NCI-H524 (cell line): ENCODE results near the gene TGFB2.
"Not testable (repeated sequence)": the region's sequence is repeated elsewhere in the genome, so short reads cannot be mapped to it uniquely, and the experiment has no call there.

Experiments used
- DNase-seq, 2 experiments: peaks; one replicate each; lab custom pipeline; 2025; lab: John Stamatoyannopoulos, UW

TGFB2 gene

DNA sequence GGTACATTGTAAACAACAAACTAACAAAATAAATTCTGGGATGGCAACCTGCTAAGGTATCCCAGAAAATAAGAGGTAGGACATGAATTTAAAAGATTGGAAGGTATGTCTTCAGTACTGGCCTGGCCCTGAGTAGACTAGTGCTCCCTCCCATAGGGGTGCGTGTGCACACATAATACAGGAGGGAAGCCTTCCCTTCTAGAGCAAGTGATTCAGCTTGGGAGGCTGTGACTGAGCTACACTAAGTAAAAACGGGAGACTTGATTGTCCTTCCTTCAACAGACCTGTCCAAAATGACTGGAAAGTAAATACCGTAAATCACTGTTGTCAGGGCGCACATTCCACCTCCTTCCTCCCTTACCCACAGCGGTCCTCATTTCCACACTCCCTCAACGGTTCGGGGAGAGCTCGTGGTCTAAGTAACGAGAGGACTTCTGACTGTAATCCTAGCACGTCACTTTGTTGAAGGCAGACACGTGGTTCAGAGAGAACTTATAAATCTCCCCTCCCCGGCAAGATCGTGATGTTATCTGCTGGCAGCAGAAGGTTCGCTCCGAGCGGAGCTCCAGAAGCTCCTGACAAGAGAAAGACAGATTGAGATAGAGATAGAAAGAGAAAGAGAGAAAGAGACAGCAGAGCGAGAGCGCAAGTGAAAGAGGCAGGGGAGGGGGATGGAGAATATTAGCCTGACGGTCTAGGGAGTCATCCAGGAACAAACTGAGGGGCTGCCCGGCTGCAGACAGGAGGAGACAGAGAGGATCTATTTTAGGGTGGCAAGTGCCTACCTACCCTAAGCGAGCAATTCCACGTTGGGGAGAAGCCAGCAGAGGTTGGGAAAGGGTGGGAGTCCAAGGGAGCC is at the start of gene TGFB2:
TSS of gene TGFB2 (plus strand) at position 523 of the 859 bp plus-strand sequence. CDS start 1,366 bp downstream, outside the sequence.
- no peak for DNase-seq

DNA sequence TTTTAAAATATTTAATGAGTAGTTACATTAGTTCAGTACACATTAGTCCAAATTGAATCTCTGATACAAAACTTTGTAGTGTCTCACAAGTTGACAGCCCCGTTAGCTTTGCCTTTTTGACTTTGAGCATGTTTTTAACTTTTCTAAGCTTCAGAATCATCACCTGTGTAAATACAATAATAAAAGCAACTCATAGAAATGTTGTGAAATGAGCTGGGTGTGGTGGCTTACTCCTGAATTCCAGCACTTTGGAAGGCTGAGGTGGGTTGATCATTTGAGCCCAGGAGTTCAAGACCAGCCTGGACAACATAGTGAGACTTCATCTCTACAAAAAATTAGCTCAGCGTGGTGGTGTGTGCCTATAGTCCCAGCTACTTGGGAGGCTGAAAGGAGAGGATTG is 49.0 kb upstream of the TGFB2 start:
- DNase-seq: no peak

DNA sequence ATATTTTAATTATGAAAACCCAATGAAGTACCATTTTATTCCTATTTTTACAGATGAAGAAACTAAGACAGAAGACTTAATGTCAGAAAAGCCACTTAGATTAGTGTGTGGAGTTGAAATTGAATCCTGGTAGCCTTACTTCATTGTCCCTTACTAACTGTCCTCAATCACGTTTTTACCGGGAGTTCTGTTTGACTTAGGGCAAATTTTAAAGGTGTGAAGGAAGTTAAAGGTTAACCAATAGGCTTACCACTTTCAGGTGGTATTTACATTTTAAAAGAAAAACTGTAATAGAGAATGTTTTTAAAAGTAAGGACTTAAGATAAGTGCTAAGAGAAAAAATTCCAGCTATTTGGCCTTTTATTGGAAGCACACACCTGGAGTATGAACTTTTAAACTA is 47.7 kb upstream of the TGFB2 start:
- no peak for DNase-seq

DNA sequence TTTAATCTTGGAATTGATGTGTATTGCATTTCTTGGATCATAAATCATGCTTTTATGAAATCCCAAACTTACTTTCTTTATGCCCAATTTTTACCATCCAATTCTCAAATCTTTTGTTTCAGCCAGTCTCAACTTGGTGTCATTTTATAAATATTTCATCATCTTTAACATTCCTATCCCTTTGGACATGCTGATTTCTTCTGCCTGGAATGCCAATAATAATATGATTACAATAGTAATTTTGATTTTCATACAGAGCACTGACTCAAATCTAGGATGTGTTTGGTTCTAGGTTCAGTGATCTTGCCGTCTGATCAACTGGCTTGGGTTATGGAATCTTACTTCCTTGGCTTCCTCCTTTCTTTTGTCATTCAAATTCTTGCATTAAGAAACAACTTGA is 47.3 kb upstream of the TGFB2 start:
- DNase-seq: no peak

DNA sequence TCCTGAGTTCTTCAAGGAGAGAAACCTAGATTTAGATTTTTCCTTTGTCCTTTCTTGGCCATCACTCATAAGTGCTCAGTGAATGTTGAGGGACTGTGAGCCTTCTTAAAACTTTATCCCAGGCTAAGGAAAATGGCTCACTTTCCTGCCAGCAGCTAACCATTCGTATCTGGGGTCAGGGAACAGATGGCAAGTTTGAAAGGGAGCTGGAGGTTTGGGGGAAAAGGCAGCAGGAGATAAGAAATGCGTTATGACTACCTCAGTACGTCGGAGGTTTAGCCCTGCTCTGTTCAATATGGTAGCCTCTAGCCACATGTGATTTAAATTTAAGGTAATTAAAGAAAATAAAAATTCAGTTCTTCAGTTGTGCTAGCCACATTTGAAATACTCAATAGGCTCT is 46.7 kb upstream of the TGFB2 start:
- peak in 1 of 2 experiments; percentile 37 for DNase-seq

DNA sequence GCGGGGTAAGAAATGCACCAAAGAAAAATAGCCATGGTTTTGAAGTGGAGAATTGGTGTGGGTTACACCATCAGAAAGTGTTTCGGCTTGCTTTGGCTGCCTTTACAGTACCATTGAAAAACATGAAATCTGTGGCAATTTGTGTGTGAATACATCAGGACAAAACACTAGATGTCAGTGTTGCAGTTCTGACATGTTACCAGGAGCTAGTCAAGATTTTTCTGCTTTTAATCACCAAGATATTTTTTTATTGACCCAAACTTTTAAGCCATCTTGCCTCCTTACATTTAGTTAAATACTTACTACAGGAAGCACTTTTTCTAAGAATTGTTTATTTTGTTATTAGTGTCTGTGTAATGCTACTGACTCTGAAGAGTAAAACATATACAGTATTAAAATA is 45.7 kb upstream of the TGFB2 start:
- DNase-seq: peak in 1 of 2 experiments; percentile 23

DNA sequence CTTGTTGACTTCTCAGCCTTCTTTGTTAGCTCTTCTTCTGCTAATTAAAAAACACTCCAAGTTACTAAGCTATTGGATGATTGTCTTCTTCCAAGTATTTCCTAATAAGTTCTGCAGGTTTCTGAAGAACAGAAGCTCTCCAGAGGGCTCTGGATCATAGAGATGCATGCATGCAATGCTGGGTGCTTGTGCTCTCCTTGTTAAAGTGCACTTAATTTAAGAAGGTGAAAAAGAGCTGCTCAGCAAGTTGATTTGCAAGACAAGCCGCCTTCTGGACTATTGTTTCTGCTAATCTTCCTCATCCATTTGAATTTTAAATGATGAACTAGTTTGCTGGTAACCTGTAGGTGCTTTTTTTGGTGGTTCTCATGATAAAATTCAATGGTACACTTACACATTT is 43.9 kb upstream of the TGFB2 start:
- no peak for DNase-seq

DNA sequence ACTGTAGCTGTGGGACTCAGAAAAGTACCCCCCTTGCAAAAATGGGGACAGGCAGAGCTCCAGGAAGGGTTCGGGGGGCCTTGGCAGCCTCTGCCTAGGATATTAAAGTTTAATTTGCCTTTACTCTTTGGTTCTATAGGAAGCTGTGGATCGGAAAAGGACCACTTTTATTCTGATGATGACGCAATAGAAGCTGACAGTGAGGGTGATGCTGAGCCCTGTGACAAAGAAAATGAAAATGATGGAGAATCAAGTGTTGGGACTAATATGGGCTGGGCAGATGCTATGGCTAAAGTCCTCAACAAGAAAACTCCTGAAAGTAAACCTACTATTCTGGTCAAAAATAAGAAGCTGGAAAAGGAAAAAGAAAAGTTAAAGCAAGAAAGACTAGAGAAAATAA is 43.0 kb upstream of the TGFB2 start:
- DNase-seq: no peak

DNA sequence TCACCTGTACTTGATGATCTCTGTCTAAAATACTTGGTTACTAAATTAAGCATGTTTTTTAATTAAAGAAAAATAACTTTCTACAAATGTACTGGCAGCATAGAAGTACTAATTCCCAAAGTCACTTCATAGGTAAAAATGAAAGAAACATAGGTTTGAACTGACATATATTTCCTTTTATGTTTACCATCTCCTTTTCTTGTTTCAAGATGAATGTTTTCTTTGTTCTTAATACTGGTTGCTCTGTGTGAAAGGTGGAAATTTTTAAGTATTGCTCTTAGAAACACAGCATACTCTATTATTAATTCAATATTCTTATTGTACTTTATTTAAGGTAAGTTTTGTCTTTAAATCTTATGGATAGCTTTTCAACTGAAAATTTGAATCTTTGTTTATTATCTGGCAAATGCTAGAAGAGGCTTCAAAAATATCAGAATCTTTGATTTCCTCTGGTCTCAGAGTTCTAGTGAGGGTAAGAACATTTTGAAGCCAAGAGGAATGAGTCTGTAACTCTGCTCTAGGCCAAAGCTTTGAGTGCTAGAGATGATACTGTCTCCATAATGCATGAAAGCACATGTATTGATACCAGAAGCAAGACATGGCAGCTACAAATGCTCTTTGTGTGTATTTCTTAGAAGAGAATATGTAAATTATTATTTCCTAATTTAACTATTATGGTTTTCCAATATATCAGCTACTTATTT is 41.8 kb upstream of the TGFB2 start:
- DNase-seq: no peak

DNA sequence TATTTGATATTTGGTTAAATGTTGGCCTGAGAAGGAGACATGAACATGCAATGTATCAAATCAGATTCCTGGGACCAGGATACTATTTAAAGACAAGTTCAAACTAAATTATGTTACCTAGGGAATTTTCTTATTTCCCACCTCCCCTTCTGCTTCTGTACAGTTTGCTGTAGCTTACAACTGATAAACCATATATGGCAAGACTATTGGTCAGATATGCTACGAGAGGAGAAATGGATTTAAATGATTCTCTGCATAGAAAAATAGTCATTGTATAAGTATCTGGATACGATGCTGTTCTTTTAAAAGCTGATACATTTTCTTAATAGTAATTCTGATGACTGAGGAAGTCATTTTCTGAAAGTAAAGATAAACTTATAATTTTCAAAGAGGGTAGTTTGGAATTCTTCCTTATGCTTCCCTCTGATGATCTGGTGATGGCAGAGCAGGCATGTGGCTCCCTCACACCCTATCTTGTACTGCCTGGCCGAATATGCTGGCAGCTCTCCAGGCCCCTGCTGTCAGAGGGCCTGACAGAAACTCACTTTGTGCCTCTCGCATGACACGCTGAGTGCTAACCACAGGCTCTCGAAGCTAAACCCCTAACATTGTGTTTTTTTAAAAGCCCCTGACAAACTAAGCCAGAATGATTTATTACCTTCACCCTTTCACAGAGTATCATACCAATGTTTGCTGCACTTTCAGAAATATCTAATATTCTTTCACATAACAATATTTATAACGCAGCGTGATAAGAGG is 40.7 kb upstream of the TGFB2 start:
- DNase-seq: peak in 1 of 2 experiments; percentile 12

DNA sequence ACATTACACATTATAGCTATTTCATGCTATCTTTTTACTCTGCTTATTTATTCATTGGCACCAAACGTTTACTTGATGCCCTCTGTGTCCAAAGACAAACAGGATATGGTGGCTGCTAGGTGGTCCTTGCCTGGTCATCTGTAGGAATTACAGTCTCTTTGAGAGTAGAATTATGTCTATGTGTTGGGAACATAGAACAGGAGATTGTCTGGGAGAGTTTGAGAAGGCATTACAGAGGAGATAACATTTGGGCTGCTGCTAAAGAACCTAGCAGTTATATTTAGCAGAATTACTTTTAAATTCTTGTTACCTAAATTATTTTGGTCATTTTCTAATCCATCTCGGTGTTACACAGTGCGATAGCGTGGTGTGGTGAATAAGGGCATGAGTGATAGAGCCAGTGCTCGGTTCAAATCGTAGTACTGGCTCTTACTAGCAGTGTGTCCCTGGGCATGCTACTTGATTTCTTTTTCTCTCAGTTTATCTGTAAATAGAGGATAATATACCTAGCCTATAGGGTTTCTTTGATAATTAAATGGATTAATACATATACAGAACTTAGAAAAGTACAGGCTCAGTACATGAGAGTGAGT is 39.6 kb upstream of the TGFB2 start:
- no peak for DNase-seq

DNA sequence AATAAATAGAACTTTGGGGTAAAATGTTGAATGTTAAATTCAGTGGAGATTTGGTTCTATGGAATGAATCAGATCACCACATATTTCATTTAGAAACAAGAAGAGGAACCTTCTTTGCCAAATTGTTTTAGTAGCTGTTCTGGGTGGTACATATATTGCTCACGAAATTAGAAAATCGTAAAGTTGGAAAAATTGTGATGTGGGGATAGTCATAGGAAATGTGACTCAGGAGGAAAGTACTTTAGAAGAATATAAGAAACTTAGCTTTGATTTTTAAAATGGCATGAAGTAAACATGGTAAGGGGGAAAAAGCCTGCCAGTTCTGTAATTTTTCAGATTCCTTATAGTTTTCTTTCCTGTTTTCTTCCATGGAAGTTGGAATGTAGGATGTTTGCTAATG is 32.6 kb upstream of the TGFB2 start:
- DNase-seq: no peak

DNA sequence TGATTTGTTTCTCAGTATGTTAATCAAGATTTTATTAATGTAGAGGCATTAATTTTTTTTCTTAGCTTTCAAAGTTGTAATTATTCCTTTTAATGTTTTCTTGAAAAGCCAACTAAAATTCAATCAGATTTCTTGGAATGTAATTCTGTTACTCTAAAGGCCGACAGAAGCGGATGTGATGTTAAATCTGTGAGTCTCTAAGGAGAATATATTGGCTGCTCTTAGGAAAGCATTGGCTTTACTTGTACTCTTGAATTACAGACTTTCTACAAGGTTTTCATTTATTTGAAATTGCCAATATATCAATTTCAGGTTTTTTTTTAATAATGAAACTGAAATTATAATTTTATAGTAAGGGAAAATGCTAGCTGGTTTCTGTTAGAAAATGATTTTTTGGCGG is 30.8 kb upstream of the TGFB2 start:
- DNase-seq: no peak

DNA sequence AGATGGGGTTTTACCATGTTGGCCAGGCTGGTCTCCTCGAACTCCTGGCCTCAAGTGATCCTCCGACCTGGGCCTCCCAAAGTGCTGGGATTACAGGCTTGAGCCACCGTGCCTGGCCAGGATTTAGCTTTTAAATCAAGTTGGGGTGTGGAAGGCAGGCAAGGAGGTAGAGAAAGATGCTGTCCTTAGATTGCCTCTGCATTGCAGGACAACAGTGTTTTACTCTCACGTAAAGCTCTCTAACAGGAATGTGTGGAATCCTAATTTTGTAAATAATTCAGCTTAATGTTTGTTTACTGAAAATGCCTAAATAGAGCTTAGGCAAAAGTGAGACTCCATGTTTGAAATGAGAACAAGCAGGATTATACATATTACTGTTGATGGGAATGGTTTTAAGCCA is 29.5 kb upstream of the TGFB2 start:
- DNase-seq: no peak

DNA sequence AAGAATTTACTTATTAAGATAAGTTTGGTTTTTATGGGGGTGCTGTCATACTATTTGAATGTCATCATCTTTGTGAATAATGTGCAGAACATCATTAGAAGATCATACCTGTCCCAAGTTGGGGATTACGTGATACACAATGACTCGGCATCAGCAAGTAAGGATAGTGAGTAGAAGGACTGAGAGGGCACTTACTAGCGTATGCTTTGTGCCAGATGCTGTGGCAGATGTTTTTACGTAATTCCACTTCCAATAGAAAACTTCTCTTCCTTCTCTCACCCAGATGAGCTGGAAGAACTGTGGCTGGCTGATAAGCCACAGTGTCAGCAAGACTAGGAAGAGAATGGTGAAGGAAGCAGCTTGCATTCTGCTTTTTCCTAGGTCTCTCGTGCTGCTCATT is 28.1 kb upstream of the TGFB2 start:
- DNase-seq: peak in 1 of 2 experiments; percentile 25

DNA sequence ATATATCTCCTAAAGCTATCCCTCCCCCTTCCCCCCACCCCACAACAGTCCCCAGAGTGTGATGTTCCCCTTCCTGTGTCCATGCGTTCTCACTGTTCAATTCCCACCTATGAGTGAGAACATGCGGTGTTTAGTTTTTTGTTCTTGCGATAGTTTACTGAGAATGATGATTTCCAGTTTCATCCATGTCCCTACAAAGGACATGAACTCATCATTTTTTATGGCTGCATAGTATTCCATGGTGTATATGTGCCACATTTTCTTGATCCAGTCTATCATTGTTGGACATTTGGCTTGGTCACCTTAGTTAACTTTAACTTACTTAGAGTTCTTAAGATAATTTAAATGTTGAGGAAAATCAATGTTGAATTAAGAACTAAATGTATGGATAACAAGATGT is 25.0 kb upstream of the TGFB2 start:
- DNase-seq: not testable (repeated sequence)

DNA sequence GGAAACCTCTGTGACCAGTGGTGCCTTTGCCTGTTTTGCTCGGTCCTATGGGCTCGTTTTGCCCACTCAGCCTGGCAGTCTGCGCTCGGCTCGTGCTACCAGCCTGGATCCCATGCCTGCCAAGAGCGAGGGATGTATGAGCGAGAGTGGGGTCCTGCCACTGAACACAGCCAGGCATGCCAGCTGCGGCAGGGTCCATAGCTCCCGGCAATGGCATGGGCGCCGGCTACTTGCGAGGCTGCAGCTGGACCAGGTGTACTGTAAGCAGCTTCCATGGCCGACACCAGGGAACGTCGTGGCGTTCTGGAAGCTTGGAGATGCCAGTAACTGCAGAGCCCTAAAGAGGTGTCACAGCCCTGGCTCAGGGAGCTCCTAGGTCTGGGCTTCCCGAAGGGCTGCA is 22.4 kb upstream of the TGFB2 start:
- no peak for DNase-seq

DNA sequence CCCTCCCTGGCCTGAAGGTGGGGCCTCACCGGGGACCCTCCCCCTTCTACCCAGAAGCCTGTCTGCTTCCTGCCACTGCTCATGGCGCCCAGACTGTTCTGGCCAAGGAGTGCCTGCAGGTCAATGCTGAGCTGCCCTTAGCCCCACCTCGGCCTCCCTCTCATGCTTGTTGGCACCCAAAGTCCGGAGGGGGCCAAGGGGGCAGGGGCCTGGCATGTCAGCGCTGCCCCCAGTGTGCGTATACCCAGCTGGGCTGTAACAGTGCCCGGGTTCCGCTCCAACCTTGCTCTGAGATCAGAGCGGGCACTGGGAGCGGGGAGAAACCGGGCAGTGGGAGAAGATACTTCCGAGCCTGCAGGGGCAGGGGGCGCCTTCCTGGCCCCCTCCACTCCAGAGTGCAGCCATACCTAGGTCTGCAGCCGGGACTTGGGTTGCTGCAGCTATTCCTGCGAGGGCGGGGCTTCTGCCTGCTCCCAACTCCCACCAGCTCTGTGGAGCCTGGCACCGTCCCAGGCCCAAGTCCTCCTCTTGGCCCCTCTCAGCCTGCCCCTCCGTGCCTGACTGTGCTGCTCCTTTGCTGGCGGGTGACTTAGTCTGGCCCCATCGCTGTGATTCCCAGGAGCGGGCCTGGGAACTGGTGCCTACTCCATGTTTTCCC is 21.4 kb upstream of the TGFB2 start:
- DNase-seq: no peak

DNA sequence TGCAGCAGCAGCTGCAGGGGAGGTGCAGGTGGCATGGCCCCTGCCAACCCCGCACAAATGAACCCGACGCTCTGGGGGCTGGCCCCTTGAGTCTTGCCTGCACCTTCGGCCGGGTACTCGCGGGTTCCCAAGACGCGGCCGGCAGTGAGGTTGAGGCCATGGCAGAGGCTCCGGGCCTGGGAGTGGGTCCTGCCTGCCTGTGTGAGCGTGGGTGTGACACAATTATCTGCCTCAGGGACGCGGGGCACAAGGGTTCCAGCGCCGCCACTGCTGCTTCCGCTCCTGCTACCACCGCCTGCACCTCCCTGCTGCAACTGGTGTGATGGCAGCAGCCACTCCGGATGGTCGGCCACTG is 20.9 kb upstream of the TGFB2 start:
- no peak for DNase-seq

DNA sequence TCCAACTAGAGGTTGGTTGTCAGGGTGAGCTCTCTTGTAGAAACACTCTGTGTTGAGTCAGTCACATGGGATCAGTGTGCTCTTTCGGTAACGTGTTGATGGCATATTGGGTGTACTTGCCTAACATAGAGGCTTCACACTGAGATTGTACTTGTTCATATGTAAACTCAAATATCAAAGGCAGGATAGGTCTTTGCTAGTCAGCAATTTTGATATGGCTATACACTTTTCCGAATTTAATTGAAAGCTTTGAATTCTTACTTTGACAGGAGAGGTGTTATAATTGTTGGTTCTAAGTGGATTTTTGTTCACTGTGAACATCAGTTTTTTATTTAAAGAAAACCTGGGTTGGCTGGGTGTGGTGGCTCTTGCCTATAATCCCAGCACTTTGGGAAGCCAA is 16.4 kb upstream of the TGFB2 start:
- DNase-seq: no peak

DNA sequence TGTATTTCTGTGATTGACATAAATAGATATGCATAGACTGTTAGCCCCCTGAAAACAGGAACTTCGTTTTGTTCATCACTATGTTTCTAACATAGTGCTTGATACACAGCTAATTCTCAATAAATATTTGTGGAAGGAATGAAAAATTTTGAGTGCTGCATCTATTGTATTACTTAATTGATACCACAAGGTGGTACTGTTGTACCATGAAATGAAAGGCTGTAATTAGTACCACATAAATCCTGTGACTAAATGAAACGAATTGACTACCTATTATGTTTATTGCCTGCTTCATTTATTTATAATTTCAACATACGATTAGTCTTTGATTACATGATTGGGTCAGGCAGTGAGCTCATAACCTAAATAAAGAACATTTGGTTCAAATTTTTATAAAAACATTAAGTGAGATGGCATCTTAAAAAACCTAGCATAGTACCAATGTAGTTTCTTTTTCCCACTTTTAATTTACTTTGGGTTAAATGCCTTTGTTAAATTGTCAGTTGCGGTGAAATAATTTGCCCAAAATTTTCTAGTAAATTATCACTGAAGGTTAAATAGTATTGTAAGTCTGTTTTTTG is 15.0 kb upstream of the TGFB2 start:
- peak; percentile 11 to 16 for DNase-seq

DNA sequence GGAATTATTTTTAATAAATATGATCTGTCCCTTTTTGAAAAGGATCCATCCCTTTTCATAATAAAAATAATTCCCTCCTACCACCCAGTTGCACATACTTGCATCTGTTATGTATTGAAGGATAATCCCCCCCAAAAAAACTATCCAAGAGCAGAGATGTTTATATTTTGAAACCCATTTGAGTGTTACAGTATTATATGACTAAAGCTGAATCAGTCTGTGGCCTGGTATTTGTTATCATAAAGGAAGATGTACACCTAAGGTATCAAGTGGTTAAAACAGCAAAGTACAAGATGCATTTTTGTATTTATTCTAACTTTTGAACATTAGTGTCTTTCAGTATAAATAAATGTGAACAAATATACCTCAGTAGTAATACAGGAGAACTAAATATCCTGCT is 12.7 kb upstream of the TGFB2 start:
- no peak for DNase-seq
